HepG2 (cell line): ENCODE results near the gene MYO5A.

Experiments used
- GLI4 ChIP-seq: sonication (generic); formaldehyde crosslinking; IDR thresholded peaks from 2 replicates; pipeline ENCODE4 v1.5.1; 2020; ENCODE audit warnings: missing genetic modification reagents, mild to moderate bottlenecking, moderate library complexity, borderline replicate concordance
- HCFC1 ChIP-seq: fragments of 150-350 bp; IDR thresholded peaks from 2 replicates; pipeline ENCODE4 v1.6.1; 2014; ENCODE audit warnings: low read depth, low read length
- HNRNPH1 ChIP-seq: fragments of 200-400 bp; formaldehyde crosslinking; optimal IDR thresholded peaks from 2 replicates; pipeline ENCODE3; 2017; ENCODE audit warnings: mild to moderate bottlenecking, low read depth, low read length
- ISL2 ChIP-seq: sonication (generic); formaldehyde crosslinking; IDR thresholded peaks from 2 replicates; pipeline ENCODE4 v1.5.0; 2020; ENCODE audit warnings: missing genetic modification reagents
- KLF16 ChIP-seq, 2 experiments: sonication (generic) in 1 of 2; formaldehyde crosslinking in 1 of 2; IDR thresholded peaks; 2 replicates each; pipeline versions ENCODE4 v1.6.1 to v1.8.0; 2016 to 2023; ENCODE audit warnings: missing genetic modification reagents in 2 of 2, missing compliant biosample characterization in 1 of 2
- ZKSCAN1 ChIP-seq: fragments of 150-350 bp; IDR thresholded peaks from 2 replicates; pipeline ENCODE4 v1.6.1; 2014; ENCODE audit warnings: low read length
- ZNF232 ChIP-seq: sonication (generic); formaldehyde crosslinking; IDR thresholded peaks from 2 replicates; pipeline ENCODE4 v1.4.0; 2020; ENCODE audit warnings: missing genetic modification reagents, borderline replicate concordance
- ZNF792 ChIP-seq: IDR thresholded peaks from 2 replicates; pipeline ENCODE4 v1.6.1; 2016
- TF ChIP-seq, protein P1 (sequence below): sonication (generic); formaldehyde crosslinking; conservative IDR thresholded peaks from 2 replicates; pipeline ENCODE4 v1.8.1; 2023; ENCODE audit warnings: missing genetic modification reagents
- TF ChIP-seq, protein P2 (sequence below): sonication (generic); formaldehyde crosslinking; IDR thresholded peaks from 2 replicates; pipeline ENCODE4 v1.5.0; 2020; ENCODE audit warnings: mild to moderate bottlenecking, missing genetic modification reagents, moderate library complexity
- TF ChIP-seq, protein P3 (sequence below): sonication (generic); formaldehyde crosslinking; IDR thresholded peaks from 2 replicates; pipeline ENCODE4 v1.8.0; 2022; ENCODE audit warnings: missing genetic modification reagents, mild to moderate bottlenecking, inconsistent platforms, borderline replicate concordance

DNA sequence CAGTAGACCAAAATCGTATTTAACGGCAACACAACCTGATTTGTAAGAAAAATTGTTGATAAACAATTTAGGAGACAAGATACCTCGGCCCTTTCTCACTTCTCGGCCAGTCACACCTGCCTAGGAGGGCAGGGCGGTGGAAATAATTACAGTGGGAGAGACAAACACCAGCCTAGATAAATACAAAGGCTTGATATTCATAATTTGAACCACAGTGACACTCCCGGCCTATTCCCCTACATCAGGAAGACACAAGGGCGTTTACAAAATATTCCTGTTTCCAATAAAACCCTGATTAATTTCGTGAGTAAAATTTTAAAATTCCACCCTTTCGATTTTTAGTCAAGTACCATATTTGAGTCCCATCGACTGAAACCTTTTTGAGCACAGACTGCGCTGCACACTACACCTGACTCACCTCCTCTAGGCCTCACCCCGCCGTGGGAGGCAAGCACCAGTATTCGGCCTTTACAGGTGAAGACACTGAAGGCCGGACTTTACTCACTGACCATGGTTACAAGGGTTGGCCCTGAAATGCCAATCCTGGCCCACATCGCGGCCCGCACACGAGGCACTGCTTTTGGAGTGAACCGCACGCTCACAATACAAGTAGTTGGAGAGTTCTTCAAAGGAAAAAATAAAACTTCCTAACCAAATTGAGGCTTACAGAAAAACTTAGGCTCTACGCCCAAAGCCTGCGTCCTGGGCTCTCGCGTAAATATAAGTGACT is 39.4 kb upstream of the MYO5A start:
- TF ChIP-seq ZNF792 (CRISPR knock-in tag), result no peak
- TF ChIP-seq ZKSCAN1, result no peak
- TF ChIP-seq, protein P1, sequence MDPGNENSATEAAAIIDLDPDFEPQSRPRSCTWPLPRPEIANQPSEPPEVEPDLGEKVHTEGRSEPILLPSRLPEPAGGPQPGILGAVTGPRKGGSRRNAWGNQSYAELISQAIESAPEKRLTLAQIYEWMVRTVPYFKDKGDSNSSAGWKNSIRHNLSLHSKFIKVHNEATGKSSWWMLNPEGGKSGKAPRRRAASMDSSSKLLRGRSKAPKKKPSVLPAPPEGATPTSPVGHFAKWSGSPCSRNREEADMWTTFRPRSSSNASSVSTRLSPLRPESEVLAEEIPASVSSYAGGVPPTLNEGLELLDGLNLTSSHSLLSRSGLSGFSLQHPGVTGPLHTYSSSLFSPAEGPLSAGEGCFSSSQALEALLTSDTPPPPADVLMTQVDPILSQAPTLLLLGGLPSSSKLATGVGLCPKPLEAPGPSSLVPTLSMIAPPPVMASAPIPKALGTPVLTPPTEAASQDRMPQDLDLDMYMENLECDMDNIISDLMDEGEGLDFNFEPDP, result no peak
- no peak for TF ChIP-seq KLF16 (CRISPR knock-in tag; IDR thresholded peaks at IDR 0.05)
- TF ChIP-seq, protein P2, sequence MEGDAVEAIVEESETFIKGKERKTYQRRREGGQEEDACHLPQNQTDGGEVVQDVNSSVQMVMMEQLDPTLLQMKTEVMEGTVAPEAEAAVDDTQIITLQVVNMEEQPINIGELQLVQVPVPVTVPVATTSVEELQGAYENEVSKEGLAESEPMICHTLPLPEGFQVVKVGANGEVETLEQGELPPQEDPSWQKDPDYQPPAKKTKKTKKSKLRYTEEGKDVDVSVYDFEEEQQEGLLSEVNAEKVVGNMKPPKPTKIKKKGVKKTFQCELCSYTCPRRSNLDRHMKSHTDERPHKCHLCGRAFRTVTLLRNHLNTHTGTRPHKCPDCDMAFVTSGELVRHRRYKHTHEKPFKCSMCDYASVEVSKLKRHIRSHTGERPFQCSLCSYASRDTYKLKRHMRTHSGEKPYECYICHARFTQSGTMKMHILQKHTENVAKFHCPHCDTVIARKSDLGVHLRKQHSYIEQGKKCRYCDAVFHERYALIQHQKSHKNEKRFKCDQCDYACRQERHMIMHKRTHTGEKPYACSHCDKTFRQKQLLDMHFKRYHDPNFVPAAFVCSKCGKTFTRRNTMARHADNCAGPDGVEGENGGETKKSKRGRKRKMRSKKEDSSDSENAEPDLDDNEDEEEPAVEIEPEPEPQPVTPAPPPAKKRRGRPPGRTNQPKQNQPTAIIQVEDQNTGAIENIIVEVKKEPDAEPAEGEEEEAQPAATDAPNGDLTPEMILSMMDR, result no peak
- TF ChIP-seq, protein P3, sequence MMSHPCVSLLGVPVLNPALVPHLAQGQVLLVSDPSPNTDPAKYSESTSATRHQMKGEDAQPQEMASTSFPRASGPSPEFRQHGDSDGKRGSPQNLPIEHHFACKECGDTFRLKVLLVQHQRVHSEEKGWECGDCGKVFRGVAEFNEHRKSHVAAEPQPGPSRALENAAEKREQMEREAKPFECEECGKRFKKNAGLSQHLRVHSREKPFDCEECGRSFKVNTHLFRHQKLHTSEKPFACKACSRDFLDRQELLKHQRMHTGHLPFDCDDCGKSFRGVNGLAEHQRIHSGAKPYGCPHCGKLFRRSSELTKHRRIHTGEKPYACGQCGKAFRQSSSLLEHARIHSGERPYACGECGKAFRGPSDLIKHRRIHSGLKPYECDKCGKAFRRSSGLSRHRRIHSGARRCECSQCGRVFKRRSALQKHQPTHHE, result no peak
- no peak for TF ChIP-seq HCFC1
- TF ChIP-seq GLI4 (CRISPR knock-in tag), result no peak
- no peak for TF ChIP-seq ISL2 (CRISPR knock-in tag)
- no peak for TF ChIP-seq HNRNPH1
- TF ChIP-seq ZNF232 (CRISPR knock-in tag), result no peak; the same call in 1 of the 2 replicates
